ENCODE measurements around the gene WWOX. TPM values are rescaled to one million over a fixed set of nuclear protein-coding genes. Genes with fewer than 3 reads are reported as not detected.

WWOX gene
- total and polyA plus RNA-seq, 2 of the 8 experiments (the other 6 are each of a cell fraction or from before 2014, with no cell fraction given), result 5.4 to 16.7 TPM

- Histone ChIP-seq H2BK5ac (ENCODE audit: low read depth, low read length) (no peak overlapping the region), H3K4me3 (ENCODE audit: extremely low read depth in 1 of 4, insufficient read depth in 2 of 4, low read depth in 3 of 4, low read length in 4 of 4) (no peak overlapping the region), H4K20me1 (replicated peaks in 1 of 2; ENCODE audit: control insufficient read depth in 1 of 2, insufficient read depth in 2 of 2, low read length in 2 of 2) (no peaks in the 10 kb centered on the region), H3K14ac (ENCODE audit: insufficient read length) (no peak overlapping the region), H4K8ac (ENCODE audit: extremely low read depth, insufficient read depth, low read length) (no peak overlapping the region), H3K23me2 (ENCODE audit: low read depth, low read length) (no peaks in the 10 kb centered on the region; the same call in 1 of the 2 replicates), H2BK20ac (ENCODE audit: low read length) (no peak overlapping the region), H2BK120ac (replicated peaks; ENCODE audit: low read depth, low read length) (no peak overlapping the region), H3K4me1 (replicated peaks in 1 of 4; ENCODE audit: control insufficient read depth in 3 of 4, insufficient read depth in 4 of 4, low read length in 3 of 4) (no peaks in the 10 kb centered on the region), H3K36me3 (ENCODE audit: control insufficient read depth in 2 of 4, insufficient read depth in 4 of 4, low read length in 3 of 4) (no peaks in the 10 kb centered on the region; a peak in 1 of 8 replicates), H4K5ac (ENCODE audit: insufficient read length, low read depth, low read length) (no peak overlapping the region), H3K9ac (replicated peaks in 1 of 4; ENCODE audit: extremely low read depth in 1 of 4, low read depth in 3 of 4, low read length in 3 of 4) (no peak overlapping the region), H3K27ac (ENCODE audit: low read depth, low read length) (no peak overlapping the region), H2BK15ac (ENCODE audit: low read length) (no peak overlapping the region), H3K79me2 (ENCODE audit: control insufficient read depth in 1 of 2, insufficient read depth in 2 of 2, low read length in 2 of 2) (no peaks in the 10 kb centered on the region), H3K4ac (replicated peaks; ENCODE audit: insufficient read length, low read depth, low read length) (no peak overlapping the region), H3K18ac (ENCODE audit: extremely low read depth, low read length) (no peak overlapping the region), H4K91ac (replicated peaks; ENCODE audit: insufficient read length, low read length) (no peak overlapping the region), H3K23ac (ENCODE audit: insufficient read length) (no peak overlapping the region), H3K9me3 (ENCODE audit: insufficient read depth in 2 of 2, low read depth in 1 of 2, low read length in 1 of 2) (no peaks in the 10 kb centered on the region), H2AFZ (ENCODE audit: low read length) (no peak overlapping the region), H2BK12ac (ENCODE audit: low read depth, low read length) (no peak overlapping the region), H2AK5ac (ENCODE audit: low read depth, low read length) (no peak overlapping the region), H3K27me3 (replicated peaks in 1 of 4; ENCODE audit: control insufficient read depth in 3 of 4, extremely low read depth in 1 of 4, insufficient read depth in 3 of 4, low read length in 3 of 4) (no peaks in the 10 kb centered on the region), H3K4me2 (ENCODE audit: insufficient read depth in 1 of 2, low read depth in 2 of 2, low read length in 2 of 2) (no peak overlapping the region), H3K56ac (replicated peaks; ENCODE audit: insufficient read length, low read depth, low read length) (no peak overlapping the region), H3K79me1 (ENCODE audit: low read depth, low read length) (no peaks in the 10 kb centered on the region)
- FAIRE-seq, result no peak
- WGBS, 2 experiments (ENCODE audit: extremely low coverage in 1 of 2, insufficient coverage in 1 of 2, insufficient read length in 1 of 2, insufficient replicate concordance in 2 of 2, low coverage in 1 of 2, low lambda C conversion rate in 2 of 2, missing lambda C conversion rate in 1 of 2), result 93% methylated on average over 6 of the region's 6 CpGs; no CpG with 5 or more reads in 1 of the 2 experiments
- POLR2A ChIA-PET (ENCODE audit: partially characterized antibody), result no interaction called here
- TF ChIP-seq CBX8 (IDR thresholded peaks at IDR 0.05; ENCODE audit: borderline replicate concordance, low read depth, low read length) (no peak), POU5F1 (IDR thresholded peaks at IDR 0.05; ENCODE audit: low read depth, low read length) (no peak), USF2 (IDR thresholded peaks at IDR 0.05; ENCODE audit: low read length) (no peak), CTBP2 (IDR thresholded peaks at IDR 0.05; ENCODE audit: borderline replicate concordance, insufficient read depth, insufficient read length, low read length) (no peak), CHD2 (IDR thresholded peaks at IDR 0.05; ENCODE audit: low read length) (no peak), RAD21 (IDR thresholded peaks at IDR 0.05 in 1 of 2, conservative IDR thresholded peaks at IDR 0.05 in 1 of 2; ENCODE audit: low read depth in 2 of 2, low read length in 2 of 2) (no peak), JUND (IDR thresholded peaks at IDR 0.05; ENCODE audit: low read length) (no peak)
- CTCF ChIA-PET (ENCODE audit: partially characterized antibody), result interaction anchor here (0.9 kb wide), 1 partner anchor 13 kb away, joined by 3 read pairs; no protein-coding TSS in a partner anchor
- DNase-seq (ENCODE audit: low read depth in 1 of 2, low spot score in 2 of 2), result no peak
Measured at GRCh38 chr16:78298986-78299385, 199.5 kb downstream of the WWOX start.

Measured in H1 (cell line).